HEK293T (cell line): ENCODE data around the gene CACNG7.

Experiments used
- CTCF ChIA-PET: fragments of 350-600 bp; formaldehyde crosslinking; extraction: SDS; loops from one replicate; lab custom pipeline; 2021; ENCODE audit warnings: antibody characterized with exemption, inconsistent platforms; lab: Yijun Ruan, JAX
- POLR2A ChIA-PET: fragments of 350-600 bp; formaldehyde crosslinking; extraction: SDS; loops from one replicate; lab custom pipeline; 2020; ENCODE audit warnings: antibody characterized with exemption, inconsistent platforms; lab: Yijun Ruan, JAX
- DNase-seq: peaks from one replicate; pipeline ENCODE4 v3.0.0; 2012; ENCODE audit warnings: mixed read lengths; ENCODE audit errors: extremely low spot score
- FOXK2 ChIP-seq: fragments of 450-650 bp; IDR thresholded peaks from 2 replicates; pipeline ENCODE4 v1.6.1; 2016; ENCODE audit warnings: mild to moderate bottlenecking
- SUZ12 ChIP-seq: fragments of 450-650 bp; IDR thresholded peaks from 2 replicates; pipeline ENCODE4 v1.6.1; 2016; ENCODE audit warnings: mild to moderate bottlenecking
- TARDBP ChIP-seq: fragments of 450-650 bp; IDR thresholded peaks from 2 replicates; pipeline ENCODE4 v1.6.1; 2016
- TF ChIP-seq, protein P1 (sequence below): fragments of 450-650 bp; IDR thresholded peaks from 2 replicates; pipeline ENCODE4 v1.6.1; 2016

The CACNG7 gene

DNA sequence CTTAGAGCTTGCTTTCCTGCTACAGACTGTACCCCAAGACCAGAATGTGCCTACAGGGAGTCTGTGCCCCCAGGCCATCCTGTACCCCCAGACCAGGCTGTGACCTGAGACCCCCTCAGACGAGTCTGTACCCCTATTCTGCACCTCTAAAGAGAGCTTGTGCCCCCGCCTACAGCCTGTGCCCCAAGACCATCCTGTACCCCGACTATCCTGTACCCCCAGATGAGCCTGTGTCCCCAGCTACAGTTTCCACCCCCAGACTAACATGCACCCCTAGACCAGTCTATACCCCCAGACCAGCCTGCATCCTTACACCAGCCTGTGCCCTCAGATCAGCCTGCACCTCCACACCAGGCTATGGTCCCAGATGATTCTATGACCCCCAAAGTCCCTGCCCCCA, 84.4 kb downstream of the CACNG7 start:
- TF ChIP-seq, protein P1, sequence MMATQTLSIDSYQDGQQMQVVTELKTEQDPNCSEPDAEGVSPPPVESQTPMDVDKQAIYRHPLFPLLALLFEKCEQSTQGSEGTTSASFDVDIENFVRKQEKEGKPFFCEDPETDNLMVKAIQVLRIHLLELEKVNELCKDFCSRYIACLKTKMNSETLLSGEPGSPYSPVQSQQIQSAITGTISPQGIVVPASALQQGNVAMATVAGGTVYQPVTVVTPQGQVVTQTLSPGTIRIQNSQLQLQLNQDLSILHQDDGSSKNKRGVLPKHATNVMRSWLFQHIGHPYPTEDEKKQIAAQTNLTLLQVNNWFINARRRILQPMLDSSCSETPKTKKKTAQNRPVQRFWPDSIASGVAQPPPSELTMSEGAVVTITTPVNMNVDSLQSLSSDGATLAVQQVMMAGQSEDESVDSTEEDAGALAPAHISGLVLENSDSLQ: no peak
- no peak for TF ChIP-seq TARDBP
- TF ChIP-seq FOXK2: no peak
- TF ChIP-seq SUZ12: no peak
- ChIA-PET CTCF (no interaction called here), POLR2A (interaction anchor here (3.2 kb wide), 1 partner anchor 13 kb away, joined by 18 read pairs; no protein-coding TSS in a partner anchor)
- DNase-seq: no peak
